Stomach (tissue), 9 donors: ENCODE measurements around the gene GRIN2C. TPM values are rescaled to one million over a fixed set of nuclear protein-coding genes. Genes with fewer than 3 reads are reported as not detected.

Experiments used
- DNase-seq, 2 donors: peaks; one replicate each; pipeline versions ENCODE4 v3.0.0 to v3.0.0-alpha.2; 2013 to 2019
- H3K27ac ChIP-seq, 5 donors: fragments of 200-600 bp in 4 of 5; sonication (generic) in 4 of 5; one replicate each; pipeline ENCODE4 v1.5.1; 2013 to 2019; ENCODE audit warnings: mild to moderate bottlenecking in 1 of 5, moderate library complexity in 1 of 5
- H3K27me3 ChIP-seq, 3 donors: fragments of 200-600 bp; sonication (generic); one replicate each; pipeline ENCODE4 v1.5.1; 2017 to 2019; ENCODE audit warnings: mixed run types in 1 of 3
- H3K36me3 ChIP-seq, 4 donors: fragments of 200-600 bp; sonication (generic); 1 replicate in 3 of 4; 2 replicates in 1 of 4; pipeline ENCODE4 v1.5.1; 2016 to 2019
- H3K4me1 ChIP-seq, 4 donors: fragments of 200-600 bp; sonication (generic); one replicate each; pipeline ENCODE4 v1.5.1; 2016 to 2019
- H3K4me3 ChIP-seq, 4 donors: fragments of 200-600 bp; sonication (generic) in 3 of 4; one replicate each; pipeline ENCODE4 v1.5.1; 2016 to 2019; ENCODE audit warnings: mild to moderate bottlenecking in 1 of 4
- H3K9me3 ChIP-seq, 4 donors: fragments of 200-600 bp; sonication (generic); one replicate each; pipeline ENCODE4 v1.5.1; 2016 to 2019
- CTCF ChIP-seq, 7 experiments: fragments of 450-650 bp in 4 of 7; fragments of 200-600 bp in 3 of 7; sonication (generic) in 3 of 7; IDR thresholded peaks; one replicate each; pipeline ENCODE4 v1.5.1; 2016 to 2019; ENCODE audit warnings: antibody characterized with exemption in 7 of 7, control low read depth in 2 of 7, mild to moderate bottlenecking in 1 of 7
- EP300 ChIP-seq: sonication (generic); formaldehyde crosslinking; IDR thresholded peaks from one replicate; pipeline ENCODE4 v1.6.1; 2017; ENCODE audit warnings: antibody characterized with exemption
- POLR2A ChIP-seq, 4 donors: fragments of 450-650 bp; IDR thresholded peaks; one replicate each; pipeline ENCODE4 v1.6.1; 2016; ENCODE audit warnings: antibody characterized with exemption in 4 of 4, control low read depth in 2 of 4, mild to moderate bottlenecking in 1 of 4, moderate library complexity in 1 of 4
- POLR2AphosphoS5 ChIP-seq, 3 donors: sonication (generic); formaldehyde crosslinking; IDR thresholded peaks; one replicate each; pipeline ENCODE4 v1.6.1; 2016; ENCODE audit warnings: antibody characterized with exemption in 3 of 3
- WGBS, 5 donors: extraction: QIAGEN DNeasy Blood & Tissue Kit in 3 of 5; methylation state at CpG; one replicate each; pipeline versions ENCODE4 v1.1.5 to v1.1.7; 2013 to 2018; 5-methylcytosine and 5-hydroxymethylcytosine counted together
- intact Hi-C: fragments of 100-400 bp; cut with DNase I; formaldehyde crosslinking; loops from one replicate; pipeline ENCODE4 v1.15.1; 2023; ENCODE audit warnings: low total_unique reads
- polyA plus RNA-seq, 3 donors: library from polyadenylated mRNA; stranded (reverse); fragments of 200-250 nt; gene quantifications; one replicate each; pipeline ENCODE4 v1.2.3, GENCODE V29; 2013
- total RNA-seq, 5 donors: library from RNA; depleted of rRNA; stranded (reverse); fragments of >200 nt; gene quantifications; one replicate each; pipeline versions ENCODE4 v1.1.0 to v1.2.3, GENCODE V29; 2014 to 2016
- donor health status: healthy with polysubstance abuse.
- donor health status: Bipolar disorder and iron deficiency.
- donor health status: healthy.

The GRIN2C gene
- total and polyA plus RNA-seq, 8 donors = 0.33 to 0.55 TPM; not detected in 6

- Histone ChIP-seq H3K27me3 (no peaks in the 10 kb centered on the region), H3K36me3 (peaks cover 0 to 60% (median 54%) of the 10 kb centered on the region in 4 donors), H3K9me3 (no peaks in the 10 kb centered on the region), H3K4me1 (no peaks in the 10 kb centered on the region), H3K27ac (no peak overlapping the region), H3K4me3 (no peak overlapping the region)
- no peak for DNase-seq
- TF ChIP-seq EP300 (no peak), POLR2A (IDR thresholded peaks at IDR 0.05) (no peak), CTCF (IDR thresholded peaks at IDR 0.05) (no peak), POLR2AphosphoS5 (IDR thresholded peaks at IDR 0.05) (no peak)
- intact Hi-C loops = no loop called here
- WGBS, 5 donors = 73 to 82% (median 78%) methylated on average over 15 to 16 of the region's 16 CpGs
Measured at GRCh38 chr17:74833501-74834377, 25.9 kb downstream of the GRIN2C start.

GRCh38 chr17:74832421-74832820, 27.3 kb downstream of the GRIN2C start:
- Histone ChIP-seq H3K27me3 (no peaks in the 10 kb centered on the region), H3K4me1 (no peaks in the 10 kb centered on the region), H3K4me3 (no peak overlapping the region), H3K9me3 (no peaks in the 10 kb centered on the region), H3K27ac (no peak overlapping the region), H3K36me3 (peaks cover 0 to 56% (median 49%) of the 10 kb centered on the region in 4 donors)
- DNase-seq = no peak
- intact Hi-C loops = no loop called here
- no peak for TF ChIP-seq POLR2AphosphoS5 (IDR thresholded peaks at IDR 0.05)
- no peak for TF ChIP-seq EP300
- no peak for TF ChIP-seq POLR2A (IDR thresholded peaks at IDR 0.05)
- TF ChIP-seq CTCF (IDR thresholded peaks at IDR 0.05) = no peak
- WGBS, 5 donors = 81 to 91% (median 88%) methylated on average over 9 of the region's 9 CpGs

- no peaks in the 10 kb centered on the region for H3K9me3 ChIP-seq
- peaks cover 0 to 48% (median 43%) of the 10 kb centered on the region in 4 donors for H3K36me3 ChIP-seq
- TF ChIP-seq CTCF (IDR thresholded peaks at IDR 0.05) (no peak), POLR2A (IDR thresholded peaks at IDR 0.05) (no peak), POLR2AphosphoS5 (IDR thresholded peaks at IDR 0.05) (no peak), EP300 (no peak)
- H3K27me3 ChIP-seq = no peaks in the 10 kb centered on the region
- intact Hi-C loops = no loop called here
- 75 to 88% (median 82%) methylated on average over 20 to 22 of the region's 22 CpGs for WGBS, 5 donors
- DNase-seq = no peak
- H3K4me1 ChIP-seq = no peaks in the 10 kb centered on the region
- no peak overlapping the region for H3K27ac ChIP-seq
- no peak overlapping the region for H3K4me3 ChIP-seq
Measured at GRCh38 chr17:74831444-74832146, 28.1 kb downstream of the GRIN2C start.

GRCh38 chr17:74830861-74831260, 28.8 kb downstream of the GRIN2C start:
- DNase-seq = no peak
- intact Hi-C loops = no loop called here
- WGBS, 5 donors = 91 to 93% (median 92%) methylated on average over 17 to 19 of the region's 19 CpGs
- Histone ChIP-seq H3K4me1 (no peaks in the 10 kb centered on the region), H3K27ac (no peak overlapping the region), H3K27me3 (no peaks in the 10 kb centered on the region), H3K4me3 (no peak overlapping the region), H3K36me3 (peaks cover 0 to 48% (median 41%) of the 10 kb centered on the region in 4 donors), H3K9me3 (no peaks in the 10 kb centered on the region)
- TF ChIP-seq POLR2A (IDR thresholded peaks at IDR 0.05) (no peak), EP300 (no peak), CTCF (IDR thresholded peaks at IDR 0.05) (no peak), POLR2AphosphoS5 (IDR thresholded peaks at IDR 0.05) (no peak)
